Endothelial cell (in vitro differentiated cells): ENCODE measurements around the gene CRTC1. TPM values are rescaled to one million over a fixed set of nuclear protein-coding genes. Genes with fewer than 3 reads are reported as not detected.

ENCODE experiments used
- DNase-seq: peaks from one replicate; pipeline ENCODE4 v3.0.0; 2021; ENCODE audit warnings: low spot score
- H3K27ac Mint-ChIP-seq: one replicate; pipeline ENCODE4 v1.8.0; 2021; ENCODE audit warnings: mixed read lengths, inconsistent platforms; ENCODE audit not compliant: unreplicated experiment
- H3K27me3 Mint-ChIP-seq: one replicate; pipeline ENCODE4 v1.8.0; 2021; ENCODE audit warnings: mild to moderate bottlenecking, moderate library complexity, mixed read lengths, inconsistent platforms; ENCODE audit not compliant: unreplicated experiment
- H3K36me3 Mint-ChIP-seq: one replicate; pipeline ENCODE4 v1.8.0; 2021; ENCODE audit warnings: mild to moderate bottlenecking, low read depth, mixed read lengths, inconsistent platforms; ENCODE audit not compliant: unreplicated experiment
- H3K4me1 Mint-ChIP-seq: one replicate; pipeline ENCODE4 v1.8.0; 2021; ENCODE audit warnings: mild to moderate bottlenecking, mixed read lengths, inconsistent platforms; ENCODE audit not compliant: unreplicated experiment
- H3K4me3 Mint-ChIP-seq: one replicate; pipeline ENCODE4 v1.8.0; 2021; ENCODE audit warnings: mild to moderate bottlenecking, mixed read lengths, inconsistent platforms; ENCODE audit not compliant: unreplicated experiment
- H3K9me3 Mint-ChIP-seq: one replicate; pipeline ENCODE4 v1.8.0; 2021; ENCODE audit warnings: mixed read lengths, inconsistent platforms; ENCODE audit not compliant: unreplicated experiment
- CTCF ChIP-seq: fragments of 200-600 bp; sonication (generic); IDR thresholded peaks from one replicate; pipeline ENCODE4 v1.5.0; 2021; ENCODE audit warnings: antibody characterized with exemption; ENCODE audit not compliant: unreplicated experiment
- total RNA-seq: library from RNA; stranded (reverse); fragmentation: NEBNext Ultra II Directional; extraction: Animal tissue kit (Norgen Biotek cat#: 25700); gene quantifications from one replicate; pipeline ENCODE4 v1.2.1, GENCODE V29; 2021; ENCODE audit not compliant: unreplicated experiment

Gene CRTC1
- total RNA-seq, 1 donor from 2014 or later = 17.5 TPM

GRCh38 chr19:18775586-18776287 is 92.3 kb downstream of the CRTC1 start:
- Mint-ChIP-seq H3K4me3 (no peak overlapping the region), H3K27me3 (peaks cover 18% of the 10 kb centered on the region), H3K36me3 (peaks cover 1% of the 10 kb centered on the region), H3K9me3 (no peaks in the 10 kb centered on the region), H3K27ac (no peak overlapping the region), H3K4me1 (no peaks in the 10 kb centered on the region)
- TF ChIP-seq CTCF = no peak
- no peak for DNase-seq

GRCh38 chr19:18776288-18776594 is 92.8 kb downstream of the CRTC1 start:
- H3K27me3 Mint-ChIP-seq = peaks cover 15% of the 10 kb centered on the region
- H3K4me1 Mint-ChIP-seq = no peaks in the 10 kb centered on the region
- H3K36me3 Mint-ChIP-seq = no peaks in the 10 kb centered on the region
- no peak for TF ChIP-seq CTCF
- no peaks in the 10 kb centered on the region for H3K9me3 Mint-ChIP-seq
- no peak for DNase-seq
- H3K4me3 Mint-ChIP-seq = no peak overlapping the region
- no peak overlapping the region for H3K27ac Mint-ChIP-seq

- Mint-ChIP-seq H3K27me3 (peaks cover 15% of the 10 kb centered on the region), H3K4me1 (no peaks in the 10 kb centered on the region), H3K9me3 (no peaks in the 10 kb centered on the region), H3K27ac (no peak overlapping the region), H3K36me3 (no peaks in the 10 kb centered on the region), H3K4me3 (no peak overlapping the region)
- no peak for DNase-seq
- TF ChIP-seq CTCF = no peak
These were observed 93.3 kb downstream of the CRTC1 start for GRCh38 chr19:18776736-18777135.

GRCh38 chr19:18777301-18778075 is 94.0 kb downstream of the CRTC1 start:
- H3K27ac Mint-ChIP-seq = no peak overlapping the region
- H3K27me3 Mint-ChIP-seq = peaks cover 15% of the 10 kb centered on the region
- H3K4me1 Mint-ChIP-seq = no peaks in the 10 kb centered on the region
- no peaks in the 10 kb centered on the region for H3K36me3 Mint-ChIP-seq
- DNase-seq = no peak
- H3K9me3 Mint-ChIP-seq = no peaks in the 10 kb centered on the region
- H3K4me3 Mint-ChIP-seq = no peak overlapping the region
- TF ChIP-seq CTCF = no peak

- Mint-ChIP-seq H3K27ac (no peak overlapping the region), H3K36me3 (no peaks in the 10 kb centered on the region), H3K27me3 (peaks cover 13% of the 10 kb centered on the region), H3K4me1 (no peaks in the 10 kb centered on the region), H3K9me3 (no peaks in the 10 kb centered on the region), H3K4me3 (no peak overlapping the region)
- TF ChIP-seq CTCF = no peak
- DNase-seq = no peak
These were observed 94.6 kb downstream of the CRTC1 start for GRCh38 chr19:18778076-18778389.
